ENCODE data around the gene UCK2.

- TF ChIP-seq POLR2AphosphoS5 (IDR thresholded peaks at IDR 0.05; ENCODE audit: insufficient read depth, low read depth, low read length), result no peak
- peak; percentile 44 to 45 for TF ChIP-seq CTCF (IDR thresholded peaks at IDR 0.05; ENCODE audit: extremely low read depth in 1 of 2, insufficient read depth in 1 of 2, low read depth in 1 of 2, low read length in 2 of 2)
- no peak for TF ChIP-seq POLR2A (IDR thresholded peaks at IDR 0.05; ENCODE audit: low read depth, low read length)
Observed at GRCh38 chr1:165871311-165872067, 44.1 kb downstream of the UCK2 start.
